ENCODE results near the gene ADAMTS12.
"Not testable (repeated sequence)": the region's sequence is repeated elsewhere in the genome, so short reads cannot be mapped to it uniquely, and the experiment has no call there.

Gene ADAMTS12

DNA sequence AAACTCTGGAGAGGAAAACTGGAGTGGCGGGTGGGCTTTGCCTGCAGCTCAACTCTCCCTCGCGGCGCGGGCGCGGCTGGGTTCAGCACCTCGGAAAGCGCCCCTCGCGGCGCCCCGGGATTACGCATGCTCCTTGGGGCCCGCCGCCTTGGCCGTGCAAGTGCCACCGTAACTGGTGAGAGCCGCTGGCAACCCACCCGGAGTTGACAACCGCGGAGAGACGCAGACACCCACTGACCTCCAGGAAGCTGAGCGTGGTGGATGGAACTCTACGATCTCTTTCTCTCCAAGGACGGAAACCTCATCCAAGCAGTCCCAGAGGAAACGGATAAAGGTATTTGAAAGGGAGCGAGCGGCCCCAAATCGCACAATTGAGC lies 44.2 kb upstream of the ADAMTS12 start:
- peaks cover 5 to 14% of the 10 kb centered on the region in 2 donors for H3K27me3 ChIP-seq (ENCODE audit: control insufficient read depth in 2 of 2, insufficient read depth in 2 of 2, low read length in 2 of 2)
- H3K36me3 ChIP-seq (ENCODE audit: control insufficient read depth in 2 of 2, insufficient read depth in 2 of 2, low read length in 2 of 2), result no peaks in the 10 kb centered on the region
- no peak overlapping the region for H3K9ac ChIP-seq (ENCODE audit: low read depth in 1 of 2, low read length in 2 of 2)
- H3K9me3 ChIP-seq (ENCODE audit: control insufficient read depth in 2 of 2, low read length in 2 of 2), result no peaks in the 10 kb centered on the region
- no peaks in the 10 kb centered on the region for H3K4me1 ChIP-seq (ENCODE audit: control insufficient read depth in 2 of 2, insufficient read depth in 2 of 2, low read length in 2 of 2)
- peak overlapping the region in 1 of 2 donors; percentile 9 for H3K4me3 ChIP-seq (ENCODE audit: low read length in 2 of 2)
- no peak overlapping the region for H3K27ac ChIP-seq (ENCODE audit: low read depth in 2 of 2, low read length in 2 of 2)

- H3K9ac ChIP-seq (ENCODE audit: low read depth in 1 of 2, low read length in 2 of 2), result no peak overlapping the region
Measured at GRCh38 chr5:33934176-33934575, 42.4 kb upstream of the ADAMTS12 start.

GRCh38 chr5:33933723-33934169 lies 42.0 kb upstream of the ADAMTS12 start:
- no peaks in the 10 kb centered on the region for H3K4me1 ChIP-seq (ENCODE audit: control insufficient read depth in 2 of 2, insufficient read depth in 2 of 2, low read length in 2 of 2)
- H3K36me3 ChIP-seq (ENCODE audit: control insufficient read depth in 2 of 2, insufficient read depth in 2 of 2, low read length in 2 of 2), result no peaks in the 10 kb centered on the region
- H3K27me3 ChIP-seq (ENCODE audit: control insufficient read depth in 2 of 2, insufficient read depth in 2 of 2, low read length in 2 of 2), result peaks cover 5 to 11% of the 10 kb centered on the region in 2 donors
- no peak overlapping the region for H3K27ac ChIP-seq (ENCODE audit: low read depth in 2 of 2, low read length in 2 of 2)
- H3K9me3 ChIP-seq (ENCODE audit: control insufficient read depth in 2 of 2, low read length in 2 of 2), result no peaks in the 10 kb centered on the region
- no peak overlapping the region for H3K9ac ChIP-seq (ENCODE audit: low read depth in 1 of 2, low read length in 2 of 2)
- H3K4me3 ChIP-seq (ENCODE audit: low read length in 2 of 2), result no peak overlapping the region

More at GRCh38 chr5:33934176-33934575, 42.4 kb upstream of the ADAMTS12 start:
- Histone ChIP-seq H3K4me1 (ENCODE audit: control insufficient read depth in 2 of 2, insufficient read depth in 2 of 2, low read length in 2 of 2) (no peaks in the 10 kb centered on the region), H3K4me3 (ENCODE audit: low read length in 2 of 2) (no peak overlapping the region), H3K27ac (ENCODE audit: low read depth in 2 of 2, low read length in 2 of 2) (no peak overlapping the region), H3K27me3 (ENCODE audit: control insufficient read depth in 2 of 2, insufficient read depth in 2 of 2, low read length in 2 of 2) (peaks cover 5 to 14% of the 10 kb centered on the region in 2 donors), H3K9me3 (ENCODE audit: control insufficient read depth in 2 of 2, low read length in 2 of 2) (no peaks in the 10 kb centered on the region), H3K36me3 (ENCODE audit: control insufficient read depth in 2 of 2, insufficient read depth in 2 of 2, low read length in 2 of 2) (no peaks in the 10 kb centered on the region)

DNA sequence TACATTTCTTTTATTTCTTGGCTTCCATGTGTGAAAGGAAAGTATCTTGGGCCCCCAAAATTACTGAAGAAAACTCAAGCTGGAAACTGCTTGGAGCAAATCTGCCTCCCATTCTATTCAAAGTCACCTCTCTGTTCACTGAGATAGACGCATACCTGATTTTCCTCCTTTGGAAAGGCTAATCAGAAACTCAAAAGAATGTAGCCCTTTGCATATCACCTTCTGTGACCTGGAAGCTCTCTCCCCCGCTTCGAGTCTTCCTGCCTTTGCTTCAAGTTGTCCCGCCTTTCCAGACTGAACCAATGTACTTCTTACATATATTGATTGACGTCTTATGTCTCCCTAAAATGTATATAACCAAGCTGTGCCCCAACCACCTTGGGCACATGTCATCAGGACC lies 39.3 kb upstream of the ADAMTS12 start:
- no peaks in the 10 kb centered on the region for H3K9me3 ChIP-seq (ENCODE audit: control insufficient read depth in 2 of 2, low read length in 2 of 2)
- H3K4me1 ChIP-seq (ENCODE audit: control insufficient read depth in 2 of 2, insufficient read depth in 2 of 2, low read length in 2 of 2), result no peaks in the 10 kb centered on the region
- no peak overlapping the region for H3K9ac ChIP-seq (ENCODE audit: low read depth in 1 of 2, low read length in 2 of 2)
- H3K27ac ChIP-seq (ENCODE audit: low read depth in 2 of 2, low read length in 2 of 2), result no peak overlapping the region
- H3K4me3 ChIP-seq (ENCODE audit: low read length in 2 of 2), result no peak overlapping the region
- H3K27me3 ChIP-seq (ENCODE audit: control insufficient read depth in 2 of 2, insufficient read depth in 2 of 2, low read length in 2 of 2), result peaks cover 0 to 4% of the 10 kb centered on the region in 2 donors
- H3K36me3 ChIP-seq (ENCODE audit: control insufficient read depth in 2 of 2, insufficient read depth in 2 of 2, low read length in 2 of 2), result no peaks in the 10 kb centered on the region

GRCh38 chr5:33929925-33930690 lies 38.3 kb upstream of the ADAMTS12 start:
- Histone ChIP-seq H3K4me3 (ENCODE audit: low read length in 2 of 2) (no peak overlapping the region), H3K9me3 (ENCODE audit: control insufficient read depth in 2 of 2, low read length in 2 of 2) (no peaks in the 10 kb centered on the region), H3K4me1 (ENCODE audit: control insufficient read depth in 2 of 2, insufficient read depth in 2 of 2, low read length in 2 of 2) (no peaks in the 10 kb centered on the region), H3K27ac (ENCODE audit: low read depth in 2 of 2, low read length in 2 of 2) (no peak overlapping the region), H3K9ac (ENCODE audit: low read depth in 1 of 2, low read length in 2 of 2) (no peak overlapping the region), H3K27me3 (ENCODE audit: control insufficient read depth in 2 of 2, insufficient read depth in 2 of 2, low read length in 2 of 2) (no peaks in the 10 kb centered on the region), H3K36me3 (ENCODE audit: control insufficient read depth in 2 of 2, insufficient read depth in 2 of 2, low read length in 2 of 2) (no peaks in the 10 kb centered on the region)

DNA sequence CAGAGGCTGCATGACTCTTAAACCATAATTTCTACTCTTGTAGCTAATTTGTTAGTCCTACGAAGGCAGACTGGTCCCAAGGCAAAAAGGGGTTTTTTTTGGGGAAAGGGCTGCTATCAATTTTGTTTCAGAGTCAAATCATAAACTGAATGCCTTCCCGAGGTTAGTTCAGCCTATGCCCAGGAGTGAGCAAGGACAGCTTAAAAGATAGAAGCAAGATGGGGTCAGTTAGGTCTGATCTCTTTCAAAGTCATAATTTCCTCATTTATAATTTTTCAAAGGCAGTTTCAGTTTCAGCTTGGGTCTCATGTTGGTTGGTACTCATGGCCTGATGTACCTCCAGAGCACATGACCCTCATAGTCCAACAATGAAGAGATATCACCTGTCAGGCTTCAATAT lies 36.5 kb upstream of the ADAMTS12 start:
- Histone ChIP-seq H3K27ac (ENCODE audit: low read depth in 2 of 2, low read length in 2 of 2) (no peak overlapping the region), H3K4me1 (ENCODE audit: control insufficient read depth in 2 of 2, insufficient read depth in 2 of 2, low read length in 2 of 2) (no peaks in the 10 kb centered on the region), H3K4me3 (ENCODE audit: low read length in 2 of 2) (no peak overlapping the region), H3K9me3 (ENCODE audit: control insufficient read depth in 2 of 2, low read length in 2 of 2) (no peaks in the 10 kb centered on the region), H3K27me3 (ENCODE audit: control insufficient read depth in 2 of 2, insufficient read depth in 2 of 2, low read length in 2 of 2) (no peaks in the 10 kb centered on the region), H3K36me3 (ENCODE audit: control insufficient read depth in 2 of 2, insufficient read depth in 2 of 2, low read length in 2 of 2) (no peaks in the 10 kb centered on the region), H3K9ac (ENCODE audit: low read depth in 1 of 2, low read length in 2 of 2) (no peak overlapping the region)

DNA sequence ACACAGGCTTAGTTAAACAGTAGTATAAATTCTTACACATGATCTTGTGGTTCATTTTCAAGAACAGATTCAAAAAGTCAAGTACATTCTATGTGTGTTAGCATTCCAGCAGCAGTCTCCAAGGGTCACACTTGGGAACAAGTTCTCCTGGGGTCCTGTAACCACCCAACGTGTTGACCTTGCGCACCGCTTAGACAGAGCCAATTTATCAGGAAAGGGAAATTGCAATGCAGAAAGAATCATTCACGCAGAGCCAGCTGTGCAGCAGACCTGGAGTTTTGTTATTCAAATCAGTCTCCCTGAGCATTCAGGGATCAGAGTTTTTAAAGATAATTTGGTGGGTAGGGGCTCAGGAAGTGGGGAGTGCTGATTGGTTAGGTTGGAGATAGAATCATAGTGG lies 35.9 kb upstream of the ADAMTS12 start:
- Histone ChIP-seq H3K9ac (ENCODE audit: low read depth in 1 of 2, low read length in 2 of 2) (no peak overlapping the region), H3K27me3 (ENCODE audit: control insufficient read depth in 2 of 2, insufficient read depth in 2 of 2, low read length in 2 of 2) (no peaks in the 10 kb centered on the region), H3K4me1 (ENCODE audit: control insufficient read depth in 2 of 2, insufficient read depth in 2 of 2, low read length in 2 of 2) (no peaks in the 10 kb centered on the region), H3K4me3 (ENCODE audit: low read length in 2 of 2) (no peak overlapping the region), H3K27ac (ENCODE audit: low read depth in 2 of 2, low read length in 2 of 2) (no peak overlapping the region), H3K9me3 (ENCODE audit: control insufficient read depth in 2 of 2, low read length in 2 of 2) (no peaks in the 10 kb centered on the region), H3K36me3 (ENCODE audit: control insufficient read depth in 2 of 2, insufficient read depth in 2 of 2, low read length in 2 of 2) (no peaks in the 10 kb centered on the region)

GRCh38 chr5:33925278-33925677 lies 33.5 kb upstream of the ADAMTS12 start:
- H3K36me3 ChIP-seq (ENCODE audit: control insufficient read depth in 2 of 2, insufficient read depth in 2 of 2, low read length in 2 of 2), result no peaks in the 10 kb centered on the region
- no peaks in the 10 kb centered on the region for H3K9me3 ChIP-seq (ENCODE audit: control insufficient read depth in 2 of 2, low read length in 2 of 2)
- no peak overlapping the region for H3K4me3 ChIP-seq (ENCODE audit: low read length in 2 of 2)
- H3K27me3 ChIP-seq (ENCODE audit: control insufficient read depth in 2 of 2, insufficient read depth in 2 of 2, low read length in 2 of 2), result no peaks in the 10 kb centered on the region
- H3K4me1 ChIP-seq (ENCODE audit: control insufficient read depth in 2 of 2, insufficient read depth in 2 of 2, low read length in 2 of 2), result no peaks in the 10 kb centered on the region
- H3K9ac ChIP-seq (ENCODE audit: low read depth in 1 of 2, low read length in 2 of 2), result no peak overlapping the region
- no peak overlapping the region for H3K27ac ChIP-seq (ENCODE audit: low read depth in 2 of 2, low read length in 2 of 2)

DNA sequence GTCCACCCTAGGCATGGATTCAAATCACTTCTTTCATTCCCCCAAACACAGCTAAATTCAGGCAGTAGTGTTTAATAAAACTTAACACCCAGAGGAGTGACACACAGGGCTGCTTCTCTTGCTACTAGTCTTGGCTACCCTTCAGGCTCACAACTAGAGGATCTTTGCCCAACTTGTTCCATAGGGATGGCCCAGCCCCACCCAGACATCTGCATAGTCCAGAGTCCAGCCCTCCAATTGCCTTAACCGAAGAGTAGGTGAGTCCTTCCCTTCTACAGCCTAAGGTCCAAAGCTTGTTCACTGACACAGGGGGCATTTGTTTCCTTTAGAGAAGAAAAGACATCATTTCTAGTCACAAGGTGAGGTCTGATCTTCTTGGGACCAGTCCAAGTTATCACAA lies 29.2 kb upstream of the ADAMTS12 start:
- Histone ChIP-seq H3K27me3 (ENCODE audit: control insufficient read depth in 2 of 2, insufficient read depth in 2 of 2, low read length in 2 of 2) (no peaks in the 10 kb centered on the region), H3K27ac (ENCODE audit: low read depth in 2 of 2, low read length in 2 of 2) (no peak overlapping the region), H3K36me3 (ENCODE audit: control insufficient read depth in 2 of 2, insufficient read depth in 2 of 2, low read length in 2 of 2) (no peaks in the 10 kb centered on the region), H3K9ac (ENCODE audit: low read depth in 1 of 2, low read length in 2 of 2) (no peak overlapping the region), H3K4me3 (ENCODE audit: low read length in 2 of 2) (no peak overlapping the region), H3K9me3 (ENCODE audit: control insufficient read depth in 2 of 2, low read length in 2 of 2) (no peaks in the 10 kb centered on the region), H3K4me1 (ENCODE audit: control insufficient read depth in 2 of 2, insufficient read depth in 2 of 2, low read length in 2 of 2) (no peaks in the 10 kb centered on the region)

- H3K9me3 ChIP-seq (ENCODE audit: control insufficient read depth in 2 of 2, low read length in 2 of 2); H3K4me3 ChIP-seq (ENCODE audit: low read length in 2 of 2); H3K36me3 ChIP-seq (ENCODE audit: control insufficient read depth in 2 of 2, insufficient read depth in 2 of 2, low read length in 2 of 2); H3K4me1 ChIP-seq (ENCODE audit: control insufficient read depth in 2 of 2, insufficient read depth in 2 of 2, low read length in 2 of 2); H3K27me3 ChIP-seq (ENCODE audit: control insufficient read depth in 2 of 2, insufficient read depth in 2 of 2, low read length in 2 of 2); H3K27ac ChIP-seq (ENCODE audit: low read depth in 2 of 2, low read length in 2 of 2); H3K9ac ChIP-seq (ENCODE audit: low read depth in 1 of 2, low read length in 2 of 2): not testable (repeated sequence)
Measured at GRCh38 chr5:33914844-33915243, 23.1 kb upstream of the ADAMTS12 start.

All from mucosa of rectum (tissue), 2 donors.